Measurements from ENCODE around the gene FBXO38. TPM values are rescaled to one million over a fixed set of nuclear protein-coding genes. Genes with fewer than 3 reads are reported as not detected.

The FBXO38 gene
- total RNA-seq, 1 experiment from 2014 or later, result 34.5 TPM

DNA sequence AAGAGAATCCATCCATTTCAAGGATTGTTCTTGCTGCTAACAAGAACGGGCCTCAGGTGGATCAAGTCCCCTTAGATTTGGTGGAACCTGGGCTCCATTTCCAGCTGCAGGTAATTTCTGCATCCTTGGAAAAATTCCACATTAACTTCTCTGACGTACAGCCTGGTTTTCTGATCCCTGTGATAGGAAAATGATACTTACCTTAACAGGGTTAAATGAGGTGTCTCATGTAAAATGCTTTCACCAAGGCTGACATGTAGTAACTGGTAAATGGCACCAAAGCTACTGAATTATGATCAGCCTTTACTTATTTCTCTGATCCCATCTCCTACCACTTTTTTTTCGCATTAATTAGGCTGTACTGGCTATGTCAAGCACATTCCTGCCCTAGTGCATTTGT is 93.7 kb downstream of the FBXO38 start:
- BruUV-seq (replicated peaks), result no TSS peak
- Histone ChIP-seq H3K36me3 (ENCODE audit: control insufficient read depth, insufficient read depth, low read length) (no peaks in the 10 kb centered on the region), H3K4me3 (ENCODE audit: low read depth in 2 of 2, low read length in 2 of 2) (no peak overlapping the region), H3K27ac (ENCODE audit: low read length) (no peak overlapping the region), H3K27me3 (ENCODE audit: control insufficient read depth, insufficient read depth, low read length) (peaks cover 21% of the 10 kb centered on the region), H3K4me1 (ENCODE audit: control insufficient read depth, insufficient read depth, low read length) (no peaks in the 10 kb centered on the region), H3K9me3 (ENCODE audit: control insufficient read depth, insufficient read depth, low read depth, low read length) (no peaks in the 10 kb centered on the region)
- TF ChIP-seq, protein P1, sequence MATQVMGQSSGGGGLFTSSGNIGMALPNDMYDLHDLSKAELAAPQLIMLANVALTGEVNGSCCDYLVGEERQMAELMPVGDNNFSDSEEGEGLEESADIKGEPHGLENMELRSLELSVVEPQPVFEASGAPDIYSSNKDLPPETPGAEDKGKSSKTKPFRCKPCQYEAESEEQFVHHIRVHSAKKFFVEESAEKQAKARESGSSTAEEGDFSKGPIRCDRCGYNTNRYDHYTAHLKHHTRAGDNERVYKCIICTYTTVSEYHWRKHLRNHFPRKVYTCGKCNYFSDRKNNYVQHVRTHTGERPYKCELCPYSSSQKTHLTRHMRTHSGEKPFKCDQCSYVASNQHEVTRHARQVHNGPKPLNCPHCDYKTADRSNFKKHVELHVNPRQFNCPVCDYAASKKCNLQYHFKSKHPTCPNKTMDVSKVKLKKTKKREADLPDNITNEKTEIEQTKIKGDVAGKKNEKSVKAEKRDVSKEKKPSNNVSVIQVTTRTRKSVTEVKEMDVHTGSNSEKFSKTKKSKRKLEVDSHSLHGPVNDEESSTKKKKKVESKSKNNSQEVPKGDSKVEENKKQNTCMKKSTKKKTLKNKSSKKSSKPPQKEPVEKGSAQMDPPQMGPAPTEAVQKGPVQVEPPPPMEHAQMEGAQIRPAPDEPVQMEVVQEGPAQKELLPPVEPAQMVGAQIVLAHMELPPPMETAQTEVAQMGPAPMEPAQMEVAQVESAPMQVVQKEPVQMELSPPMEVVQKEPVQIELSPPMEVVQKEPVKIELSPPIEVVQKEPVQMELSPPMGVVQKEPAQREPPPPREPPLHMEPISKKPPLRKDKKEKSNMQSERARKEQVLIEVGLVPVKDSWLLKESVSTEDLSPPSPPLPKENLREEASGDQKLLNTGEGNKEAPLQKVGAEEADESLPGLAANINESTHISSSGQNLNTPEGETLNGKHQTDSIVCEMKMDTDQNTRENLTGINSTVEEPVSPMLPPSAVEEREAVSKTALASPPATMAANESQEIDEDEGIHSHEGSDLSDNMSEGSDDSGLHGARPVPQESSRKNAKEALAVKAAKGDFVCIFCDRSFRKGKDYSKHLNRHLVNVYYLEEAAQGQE (IDR thresholded peaks at IDR 0.05; ENCODE audit: insufficient read depth in 1 of 2, low read depth in 2 of 2, low read length in 1 of 2), result no peak
- no peak for TF ChIP-seq TCF7L2 (IDR thresholded peaks at IDR 0.05; ENCODE audit: low read depth, low read length)
- no peak for TF ChIP-seq SIN3A (IDR thresholded peaks at IDR 0.05; ENCODE audit: borderline replicate concordance, insufficient read depth, low read depth, low read length)
- no peak for TF ChIP-seq POLR2AphosphoS5 (IDR thresholded peaks at IDR 0.05; ENCODE audit: low read depth, low read length)
- TF ChIP-seq CTCF (IDR thresholded peaks at IDR 0.05), result no peak
- intact Hi-C loops (cut with micrococcal nuclease; ENCODE audit: unreplicated experiment) (no loop called here), in situ Hi-C loops (cut with HindIII; ENCODE audit: low pct_unique_long_range_greater_than_20kb, low sequenced_read_pairs) (no loop called here)
- ATAC-seq, result no peak
- POLR2A ChIA-PET, result no interaction called here
- CTCF ChIA-PET, result no interaction called here
- no peak for DNase-seq (ENCODE audit: low read depth, low spot score)

GRCh38 chr5:148482196-148482595 is 98.4 kb downstream of the FBXO38 start:
- H3K27me3 ChIP-seq (ENCODE audit: control insufficient read depth, insufficient read depth, low read length), result peaks cover 24% of the 10 kb centered on the region
- POLR2A ChIA-PET, result no interaction called here

More at GRCh38 chr5:148482196-148482595, 98.4 kb downstream of the FBXO38 start:
- ATAC-seq (peak; percentile 54; the same call in 1 of the 2 replicates), DNase-seq (ENCODE audit: low read depth, low spot score) (no peak)
- intact Hi-C loops (cut with micrococcal nuclease; ENCODE audit: unreplicated experiment) (no loop called here), in situ Hi-C loops (cut with HindIII; ENCODE audit: low pct_unique_long_range_greater_than_20kb, low sequenced_read_pairs) (no loop called here)
- no TSS peak for BruUV-seq (replicated peaks)
- Histone ChIP-seq H3K27ac (ENCODE audit: low read length) (no peak overlapping the region), H3K4me1 (ENCODE audit: control insufficient read depth, insufficient read depth, low read length) (no peaks in the 10 kb centered on the region), H3K9me3 (ENCODE audit: control insufficient read depth, insufficient read depth, low read depth, low read length) (no peaks in the 10 kb centered on the region), H3K4me3 (ENCODE audit: low read depth in 2 of 2, low read length in 2 of 2) (no peak overlapping the region; a peak in 1 of 4 replicates), H3K36me3 (ENCODE audit: control insufficient read depth, insufficient read depth, low read length) (no peaks in the 10 kb centered on the region)
- CTCF ChIA-PET, result interaction anchor here (0.5 to 0.6 kb wide), 2 partner anchors 147 to 249 kb away, joined by 3 read pairs; no protein-coding TSS in a partner anchor
- TF ChIP-seq, protein P1 (IDR thresholded peaks at IDR 0.05; ENCODE audit: insufficient read depth in 1 of 2, low read depth in 2 of 2, low read length in 1 of 2), result no peak
- no peak for TF ChIP-seq SIN3A (IDR thresholded peaks at IDR 0.05; ENCODE audit: borderline replicate concordance, insufficient read depth, low read depth, low read length)
- no peak for TF ChIP-seq POLR2AphosphoS5 (IDR thresholded peaks at IDR 0.05; ENCODE audit: low read depth, low read length)
- TF ChIP-seq CTCF (IDR thresholded peaks at IDR 0.05), result no peak

Data from Panc1 (cell line).